Mesothelial cell of epicardium (in vitro differentiated cells): Measurements from ENCODE around the gene VCX2. TPM values are rescaled to one million over a fixed set of nuclear protein-coding genes. Genes with fewer than 3 reads are reported as not detected.
"Not testable (repeated sequence)": the region's sequence is repeated elsewhere in the genome, so short reads cannot be mapped to it uniquely, and the experiment has no call there.

Experiments
- DNase-seq, 2 experiments: peaks; one replicate each; pipeline ENCODE4 v3.0.0; 2021; ENCODE audit warnings: low spot score in 2 of 2; ENCODE audit not compliant: unreplicated experiment in 2 of 2
- H3K27ac Mint-ChIP-seq: 2 replicates; pipeline ENCODE4 v1.8.0; 2021; ENCODE audit warnings: mixed read lengths
- H3K27me3 Mint-ChIP-seq: 2 replicates; pipeline ENCODE4 v1.8.0; 2021; ENCODE audit warnings: low read depth, mixed read lengths
- H3K36me3 Mint-ChIP-seq: 2 replicates; pipeline ENCODE4 v1.8.0; 2021; ENCODE audit warnings: mixed read lengths
- H3K4me1 Mint-ChIP-seq: 2 replicates; pipeline ENCODE4 v1.8.0; 2021; ENCODE audit warnings: mixed read lengths
- H3K4me3 Mint-ChIP-seq: 2 replicates; pipeline ENCODE4 v1.8.0; 2021; ENCODE audit warnings: mild to moderate bottlenecking, moderate library complexity, mixed read lengths
- H3K9me3 Mint-ChIP-seq: 2 replicates; pipeline ENCODE4 v1.8.0; 2021; ENCODE audit warnings: mixed read lengths
- CTCF ChIP-seq: fragments of 200-600 bp; sonication (generic); IDR thresholded peaks from one replicate; pipeline ENCODE4 v1.5.0; 2021; ENCODE audit warnings: antibody characterized with exemption; ENCODE audit not compliant: unreplicated experiment
- total RNA-seq: library from RNA; stranded (reverse); gene quantifications from 3 replicates; pipeline ENCODE4 v1.2.1, GENCODE V29; 2021

The VCX2 gene
- not detected in 3 replicates for total RNA-seq

GRCh38 chrX:8171169-8171568 is at the start of gene VCX2:
Gene VCX2 (minus strand): TSS chrX:8171267. CDS start chrX:8170643, 624 bp downstream.
- not testable (repeated sequence) for H3K27ac Mint-ChIP-seq, H3K27me3 Mint-ChIP-seq, H3K4me1 Mint-ChIP-seq, H3K4me3 Mint-ChIP-seq, DNase-seq, H3K36me3 Mint-ChIP-seq
- peaks cover 13% of the 10 kb centered on the region for H3K9me3 Mint-ChIP-seq

- H3K9me3 Mint-ChIP-seq = no peaks in the 10 kb centered on the region
- no peak for DNase-seq
- TF ChIP-seq CTCF = no peak
- no peaks in the 10 kb centered on the region for H3K27me3 Mint-ChIP-seq
- H3K4me3 Mint-ChIP-seq = no peak overlapping the region
- H3K36me3 Mint-ChIP-seq = no peaks in the 10 kb centered on the region
- H3K27ac Mint-ChIP-seq = no peak overlapping the region
- peaks cover 6% of the 10 kb centered on the region for H3K4me1 Mint-ChIP-seq
Measured at GRCh38 chrX:8204943-8205342, 33.9 kb upstream of the VCX2 start.

GRCh38 chrX:8204169-8204935 is 33.3 kb upstream of the VCX2 start:
- H3K4me1 Mint-ChIP-seq = peaks cover 6% of the 10 kb centered on the region
- no peaks in the 10 kb centered on the region for H3K9me3 Mint-ChIP-seq
- DNase-seq = no peak
- no peaks in the 10 kb centered on the region for H3K36me3 Mint-ChIP-seq
- H3K27me3 Mint-ChIP-seq = no peaks in the 10 kb centered on the region
- no peak for TF ChIP-seq CTCF
- no peak overlapping the region for H3K4me3 Mint-ChIP-seq
- H3K27ac Mint-ChIP-seq = no peak overlapping the region

- H3K9me3 Mint-ChIP-seq = no peaks in the 10 kb centered on the region
- no peaks in the 10 kb centered on the region for H3K36me3 Mint-ChIP-seq
- TF ChIP-seq CTCF = no peak
- no peaks in the 10 kb centered on the region for H3K27me3 Mint-ChIP-seq
- no peak for DNase-seq
- no peak overlapping the region for H3K27ac Mint-ChIP-seq
- peaks cover 6% of the 10 kb centered on the region for H3K4me1 Mint-ChIP-seq
- H3K4me3 Mint-ChIP-seq = no peak overlapping the region
Measured at GRCh38 chrX:8201896-8202331, 30.8 kb upstream of the VCX2 start.

- Mint-ChIP-seq H3K4me3 (no peak overlapping the region), H3K4me1 (peaks cover under 1% of the 10 kb centered on the region), H3K9me3 (no peaks in the 10 kb centered on the region), H3K27ac (no peak overlapping the region), H3K27me3 (no peaks in the 10 kb centered on the region), H3K36me3 (no peaks in the 10 kb centered on the region)
- TF ChIP-seq CTCF = no peak
- DNase-seq = no peak
Measured at GRCh38 chrX:8196776-8197175, 25.7 kb upstream of the VCX2 start.

GRCh38 chrX:8194216-8194615 is 23.1 kb upstream of the VCX2 start:
- no peaks in the 10 kb centered on the region for H3K27me3 Mint-ChIP-seq
- peaks cover 15% of the 10 kb centered on the region for H3K4me1 Mint-ChIP-seq
- no peak overlapping the region for H3K4me3 Mint-ChIP-seq
- no peak for TF ChIP-seq CTCF
- no peaks in the 10 kb centered on the region for H3K36me3 Mint-ChIP-seq
- H3K9me3 Mint-ChIP-seq = no peaks in the 10 kb centered on the region
- no peak overlapping the region for H3K27ac Mint-ChIP-seq
- no peak for DNase-seq
